Activated CD4-positive, CD25-positive, alpha-beta regulatory T cell treated with anti-CD3 and anti-CD28 coated beads, Interleukin-2, amount 50 U/mL, for 16 hours (primary cell): ENCODE results near the gene DENND1A.

Experiments used
- DNase-seq: peaks from one replicate; pipeline ENCODE4 v3.0.0-alpha.2; 2020; ENCODE audit warnings: low read depth, low spot score

The DENND1A gene

GRCh38 chr9:123617286-123617685 lies 312.6 kb downstream of the DENND1A start:
- no peak for DNase-seq

- no peak for DNase-seq
These were observed 313.2 kb downstream of the DENND1A start for GRCh38 chr9:123616707-123617106.

DNA sequence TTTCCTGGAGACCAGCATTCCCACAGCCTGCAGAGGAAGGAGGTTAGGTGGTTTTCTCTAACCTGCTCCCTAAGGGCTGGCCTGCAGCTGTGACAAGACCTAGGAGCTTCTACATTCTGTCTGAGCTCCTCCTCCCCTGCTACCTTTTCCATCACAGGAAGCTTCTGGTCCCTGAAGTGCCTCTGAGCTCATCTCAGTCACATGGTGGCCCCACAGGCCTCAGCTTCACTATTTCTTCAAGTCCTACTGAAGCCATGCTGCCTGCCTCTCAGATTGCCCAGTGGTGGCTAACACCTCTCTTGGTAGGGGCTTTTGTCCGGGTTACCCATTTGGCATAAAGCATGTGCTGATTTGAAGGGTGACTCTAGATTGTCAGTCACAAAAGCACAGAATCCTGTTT lies 314.5 kb downstream of the DENND1A start:
- no peak for DNase-seq

- no peak for DNase-seq
These were observed 315.3 kb downstream of the DENND1A start for GRCh38 chr9:123614306-123615263.

- no peak for DNase-seq
These were observed 318.7 kb downstream of the DENND1A start for GRCh38 chr9:123611226-123611625.

DNA sequence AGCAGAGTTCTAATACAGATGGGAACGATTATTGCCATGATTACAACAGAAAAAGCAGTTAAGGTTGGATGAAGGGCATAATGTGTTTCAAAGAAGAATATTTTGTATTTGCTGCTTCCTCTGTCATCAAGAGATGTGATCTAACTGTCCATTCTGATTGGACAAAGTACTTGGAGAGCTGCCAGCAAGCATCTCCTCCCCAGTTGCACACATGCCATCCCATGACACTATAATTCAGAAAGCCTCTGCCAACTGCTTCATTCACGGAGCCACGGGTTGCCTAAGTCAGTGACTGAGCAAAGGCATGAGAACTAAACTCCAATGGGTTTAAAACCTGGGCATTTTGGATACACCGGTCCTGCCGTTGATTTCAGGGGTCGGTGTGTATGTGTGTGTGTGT lies 320.1 kb downstream of the DENND1A start:
- no peak for DNase-seq

DNA sequence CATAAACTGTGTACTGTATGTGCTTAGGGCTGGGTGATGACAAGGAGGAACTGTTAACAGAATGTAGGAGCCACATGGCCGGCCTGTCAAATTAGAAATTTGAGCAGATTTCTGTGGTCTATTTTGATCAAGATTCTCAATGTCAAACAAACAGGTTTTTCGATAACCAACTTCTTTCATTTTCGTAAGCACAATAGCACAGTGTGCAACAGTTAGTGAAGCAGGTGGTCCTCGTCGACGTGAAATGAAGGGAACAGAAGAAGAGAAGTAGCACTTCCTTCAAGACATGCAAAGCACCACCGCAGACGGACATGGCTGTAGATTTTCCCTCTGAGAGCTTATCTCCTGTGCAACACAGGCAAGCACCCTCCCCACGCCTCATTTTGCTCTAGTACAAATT lies 321.8 kb downstream of the DENND1A start:
- no peak for DNase-seq

GRCh38 chr9:123607479-123607878 lies 322.4 kb downstream of the DENND1A start:
- no peak for DNase-seq

DNA sequence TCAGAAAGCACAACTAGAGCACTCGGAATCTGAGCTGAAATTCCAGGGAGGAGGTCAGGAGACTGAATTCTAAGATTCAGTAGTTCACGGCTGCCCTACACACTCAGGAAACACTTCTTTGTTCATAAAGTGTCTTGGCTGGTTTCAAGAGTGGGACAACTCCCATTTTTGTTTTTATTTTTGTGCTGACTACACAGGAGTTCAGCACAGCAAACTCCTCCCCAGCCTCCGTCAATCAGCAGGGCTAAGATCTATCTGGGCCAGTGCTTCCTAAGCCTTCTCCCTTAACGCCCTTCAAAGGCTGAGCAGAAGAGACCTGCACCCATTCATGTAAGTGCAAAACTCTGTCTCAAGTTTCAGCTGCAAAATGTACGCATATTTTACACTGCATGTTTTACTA lies 323.8 kb downstream of the DENND1A start:
- DNase-seq: no peak

GRCh38 chr9:123605286-123605685 lies 324.6 kb downstream of the DENND1A start:
- no peak for DNase-seq

- no peak for DNase-seq
These were observed 325.1 kb downstream of the DENND1A start for GRCh38 chr9:123604861-123605260.

GRCh38 chr9:123601828-123602227 lies 328.1 kb downstream of the DENND1A start:
- no peak for DNase-seq

- no peak for DNase-seq
These were observed 330.1 kb downstream of the DENND1A start for GRCh38 chr9:123599781-123600180.

DNA sequence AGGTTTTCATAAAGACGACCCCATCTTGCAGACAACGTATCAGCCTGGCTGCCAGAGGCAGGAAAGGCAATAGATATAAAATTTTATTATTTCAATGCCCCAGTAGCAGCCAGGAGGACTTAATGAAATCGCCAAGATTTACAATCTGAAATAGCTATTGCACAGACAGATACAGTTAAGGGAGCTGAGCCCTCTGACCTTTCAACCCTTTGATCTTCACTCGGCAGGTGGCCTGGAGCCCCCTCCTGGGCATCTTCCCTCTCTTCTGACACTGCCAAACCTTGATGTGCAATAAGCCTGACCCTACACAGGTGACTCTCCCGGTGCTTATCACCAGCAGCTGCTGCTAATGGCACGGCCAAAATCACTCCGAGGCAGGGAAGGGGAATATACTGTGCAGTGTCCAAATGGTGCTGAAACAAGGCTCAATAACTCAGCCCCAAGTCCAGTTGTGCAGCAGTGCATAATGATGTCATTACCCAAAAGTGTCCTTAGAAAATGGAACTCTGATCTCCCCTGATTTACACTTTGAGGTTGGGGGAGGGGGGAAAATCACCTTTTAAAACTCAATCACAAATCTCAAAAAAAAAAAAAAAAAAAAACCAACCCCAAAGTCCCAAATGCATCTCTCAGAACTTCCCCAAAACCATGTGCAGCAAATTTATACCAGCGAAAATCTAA lies 331.9 kb downstream of the DENND1A start:
- DNase-seq: no peak

GRCh38 chr9:123597048-123597447 lies 332.9 kb downstream of the DENND1A start:
- no peak for DNase-seq

GRCh38 chr9:123591283-123591682 lies 338.6 kb downstream of the DENND1A start:
- DNase-seq: no peak

DNA sequence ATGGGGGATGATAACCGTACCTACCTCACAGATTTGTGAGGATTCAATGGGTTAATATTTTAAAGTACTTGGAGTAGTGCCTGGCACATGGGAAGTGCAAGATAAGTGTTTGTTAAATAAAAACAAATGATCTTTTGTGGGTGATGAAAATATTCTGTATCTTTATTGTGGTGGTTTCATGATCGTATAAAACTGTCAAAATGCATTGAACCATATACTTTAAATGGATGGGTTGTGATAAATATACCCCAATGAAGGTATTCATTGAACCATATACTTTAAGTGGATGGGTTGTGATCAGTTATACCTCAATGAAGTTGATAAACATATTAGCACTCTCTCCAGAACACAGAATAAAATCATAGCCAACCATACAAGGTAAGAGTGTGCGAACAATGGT lies 339.4 kb downstream of the DENND1A start:
- DNase-seq: no peak

GRCh38 chr9:123589361-123590239 lies 340.3 kb downstream of the DENND1A start:
- no peak for DNase-seq

- DNase-seq: no peak
These were observed 343.7 kb downstream of the DENND1A start for GRCh38 chr9:123586275-123586674.

GRCh38 chr9:123584202-123585176 lies 345.4 kb downstream of the DENND1A start:
- no peak for DNase-seq

DNA sequence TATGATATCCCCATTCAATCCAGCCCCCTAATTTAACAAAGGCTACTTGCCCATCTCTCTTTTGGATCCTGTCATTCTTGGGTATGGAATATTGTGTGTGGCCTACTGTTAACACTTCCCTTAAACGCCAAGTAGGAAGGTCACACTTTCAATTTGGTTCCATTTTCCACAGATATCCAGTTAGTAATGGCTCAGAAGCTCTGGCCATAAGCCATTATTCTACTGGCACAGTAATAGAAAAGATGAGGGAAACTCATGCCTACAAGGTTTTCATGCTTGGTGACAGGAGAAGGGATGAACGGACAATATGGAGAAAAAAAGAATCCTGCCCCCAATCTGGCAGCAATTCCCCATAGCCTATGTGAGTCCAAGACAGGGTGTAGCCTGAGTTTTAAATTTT lies 346.3 kb downstream of the DENND1A start:
- no peak for DNase-seq
